ENCODE data around the gene TMEM131. TPM values are rescaled to one million over a fixed set of nuclear protein-coding genes. Genes with fewer than 3 reads are reported as not detected.

The TMEM131 gene
- total RNA-seq, 5 donors from 2014 or later (not counting 1 experiment from before 2014, with no cell fraction given) = 39.3 to 43.9 (median 41.1) TPM

GRCh38 chr2:97845818-97846217 lies 149.9 kb downstream of the TMEM131 start:
- Mint-ChIP-seq H3K4me3 (no peak overlapping the region), H3K27ac (no peak overlapping the region), H3K36me3 (peaks cover 28% of the 10 kb centered on the region), H3K9me3 (no peaks in the 10 kb centered on the region), H3K27me3 (no peaks in the 10 kb centered on the region), H3K4me1 (peaks cover 22 to 38% (median 35%) of the 10 kb centered on the region in 3 donors)
- DNase-seq (no peak), ATAC-seq (replicated peaks in 1 of 4) (no peak)
- 72% methylated on average over 4 of the region's 6 CpGs for WGBS (ENCODE audit: insufficient coverage)
- H3K9me3 ChIP-seq = no peaks in the 10 kb centered on the region
- no peak overlapping the region for H3K4me3 ChIP-seq (ENCODE audit: control insufficient read depth in 1 of 2, extremely low read depth in 1 of 2, low read length in 1 of 2)
- POLR2A ChIA-PET = interaction anchor here (0.6 kb wide), 3 partner anchors 28 to 957 kb away, joined by 3 to 8 read pairs (median 3); no protein-coding TSS in a partner anchor
- CTCF ChIA-PET = no interaction called here
- no peaks in the 10 kb centered on the region for H3K4me1 ChIP-seq (ENCODE audit: control insufficient read depth in 1 of 2, extremely low read depth in 1 of 2, insufficient read depth in 2 of 2, low read length in 2 of 2)
- no peak overlapping the region for H3K27ac ChIP-seq (ENCODE audit: low read length)
- H3K27me3 ChIP-seq (replicated peaks in 1 of 2; ENCODE audit: control insufficient read depth in 2 of 2, extremely low read depth in 1 of 2, insufficient read depth in 2 of 2, low read length in 1 of 2) = no peaks in the 10 kb centered on the region
- peaks cover 2 to 10% of the 10 kb centered on the region in 2 donors for H3K36me3 ChIP-seq (ENCODE audit: control insufficient read depth in 2 of 2, extremely low read depth in 1 of 2, insufficient read depth in 1 of 2, low read length in 1 of 2)

- H3K27me3 Mint-ChIP-seq = no peaks in the 10 kb centered on the region
- ChIA-PET CTCF (interaction anchor here in 1 of 2 donors (0.7 kb wide), 1 partner anchor 145 kb away, joined by 4 read pairs; no protein-coding TSS in a partner anchor), POLR2A (no interaction called here)
- Histone ChIP-seq H3K36me3 (ENCODE audit: control insufficient read depth in 2 of 2, extremely low read depth in 1 of 2, insufficient read depth in 1 of 2, low read length in 1 of 2) (peaks cover 6 to 17% of the 10 kb centered on the region in 2 donors), H3K27ac (ENCODE audit: low read length) (no peak overlapping the region), H3K4me3 (ENCODE audit: control insufficient read depth in 1 of 2, extremely low read depth in 1 of 2, low read length in 1 of 2) (no peak overlapping the region), H3K27me3 (replicated peaks in 1 of 2; ENCODE audit: control insufficient read depth in 2 of 2, extremely low read depth in 1 of 2, insufficient read depth in 2 of 2, low read length in 1 of 2) (no peaks in the 10 kb centered on the region), H3K4me1 (ENCODE audit: control insufficient read depth in 1 of 2, extremely low read depth in 1 of 2, insufficient read depth in 2 of 2, low read length in 2 of 2) (no peaks in the 10 kb centered on the region), H3K9me3 (no peaks in the 10 kb centered on the region)
- H3K4me1 Mint-ChIP-seq = peaks cover 18 to 33% (median 29%) of the 10 kb centered on the region in 3 donors
- H3K27ac Mint-ChIP-seq = no peak overlapping the region
- no peaks in the 10 kb centered on the region for H3K9me3 Mint-ChIP-seq
- H3K4me3 Mint-ChIP-seq = no peak overlapping the region
- no peak for DNase-seq
- 80% methylated on average over 1 of the region's 4 CpGs for WGBS (ENCODE audit: insufficient coverage)
- peaks cover 34% of the 10 kb centered on the region for H3K36me3 Mint-ChIP-seq
- ATAC-seq (replicated peaks in 1 of 4) = no peak
These were observed 150.6 kb downstream of the TMEM131 start for GRCh38 chr2:97845133-97845532.

GRCh38 chr2:97844311-97844859 lies 151.4 kb downstream of the TMEM131 start:
- Mint-ChIP-seq H3K27ac (no peak overlapping the region), H3K4me3 (no peak overlapping the region), H3K4me1 (peaks cover 13 to 28% (median 25%) of the 10 kb centered on the region in 3 donors), H3K9me3 (no peaks in the 10 kb centered on the region), H3K36me3 (peaks cover 38% of the 10 kb centered on the region), H3K27me3 (no peaks in the 10 kb centered on the region)
- Histone ChIP-seq H3K27ac (ENCODE audit: low read length) (no peak overlapping the region), H3K27me3 (replicated peaks in 1 of 2; ENCODE audit: control insufficient read depth in 2 of 2, extremely low read depth in 1 of 2, insufficient read depth in 2 of 2, low read length in 1 of 2) (no peaks in the 10 kb centered on the region), H3K36me3 (ENCODE audit: control insufficient read depth in 2 of 2, extremely low read depth in 1 of 2, insufficient read depth in 1 of 2, low read length in 1 of 2) (peaks cover 6 to 19% of the 10 kb centered on the region in 2 donors), H3K4me1 (ENCODE audit: control insufficient read depth in 1 of 2, extremely low read depth in 1 of 2, insufficient read depth in 2 of 2, low read length in 2 of 2) (no peaks in the 10 kb centered on the region), H3K9me3 (no peaks in the 10 kb centered on the region), H3K4me3 (ENCODE audit: control insufficient read depth in 1 of 2, extremely low read depth in 1 of 2, low read length in 1 of 2) (no peak overlapping the region)
- ATAC-seq (replicated peaks in 1 of 4) = no peak
- ChIA-PET CTCF (interaction anchor here in 1 of 2 donors (0.7 to 1.1 kb wide), 2 partner anchors 8 to 144 kb away, joined by 3 to 4 read pairs; no protein-coding TSS in a partner anchor), POLR2A (no interaction called here)
- no peak for DNase-seq
- no CpG with 5 or more reads among the region's 2 CpGs for WGBS (ENCODE audit: insufficient coverage)

- Histone ChIP-seq H3K4me3 (ENCODE audit: control insufficient read depth in 1 of 2, extremely low read depth in 1 of 2, low read length in 1 of 2) (no peak overlapping the region), H3K36me3 (ENCODE audit: control insufficient read depth in 2 of 2, extremely low read depth in 1 of 2, insufficient read depth in 1 of 2, low read length in 1 of 2) (peaks cover 6 to 29% of the 10 kb centered on the region in 2 donors), H3K4me1 (ENCODE audit: control insufficient read depth in 1 of 2, extremely low read depth in 1 of 2, insufficient read depth in 2 of 2, low read length in 2 of 2) (no peaks in the 10 kb centered on the region), H3K27me3 (replicated peaks in 1 of 2; ENCODE audit: control insufficient read depth in 2 of 2, extremely low read depth in 1 of 2, insufficient read depth in 2 of 2, low read length in 1 of 2) (no peaks in the 10 kb centered on the region), H3K9me3 (no peaks in the 10 kb centered on the region), H3K27ac (ENCODE audit: low read length) (no peak overlapping the region)
- Mint-ChIP-seq H3K36me3 (peaks cover 50% of the 10 kb centered on the region), H3K27me3 (no peaks in the 10 kb centered on the region), H3K9me3 (no peaks in the 10 kb centered on the region), H3K27ac (no peak overlapping the region), H3K4me3 (no peak overlapping the region), H3K4me1 (peaks cover 0 to 11% (median 3%) of the 10 kb centered on the region in 3 donors)
- ChIA-PET CTCF (no interaction called here), POLR2A (no interaction called here)
- ATAC-seq (replicated peaks in 1 of 4) (no peak), DNase-seq (peak in 3 of 35 experiments; percentile 4 to 16 (median 4))
- 100% methylated on average over 3 of the region's 6 CpGs for WGBS (ENCODE audit: insufficient coverage)
These were observed 155.6 kb downstream of the TMEM131 start for GRCh38 chr2:97840198-97840597.

GRCh38 chr2:97834610-97835009 lies 161.1 kb downstream of the TMEM131 start:
- H3K4me1 Mint-ChIP-seq = peaks cover 0 to 13% (median 13%) of the 10 kb centered on the region in 3 donors
- DNase-seq (no peak), ATAC-seq (replicated peaks in 1 of 4) (no peak)
- Histone ChIP-seq H3K27ac (ENCODE audit: low read length) (no peak overlapping the region), H3K27me3 (replicated peaks in 1 of 2; ENCODE audit: control insufficient read depth in 2 of 2, extremely low read depth in 1 of 2, insufficient read depth in 2 of 2, low read length in 1 of 2) (no peaks in the 10 kb centered on the region), H3K9me3 (no peaks in the 10 kb centered on the region), H3K4me1 (ENCODE audit: control insufficient read depth in 1 of 2, extremely low read depth in 1 of 2, insufficient read depth in 2 of 2, low read length in 2 of 2) (no peaks in the 10 kb centered on the region), H3K4me3 (ENCODE audit: control insufficient read depth in 1 of 2, extremely low read depth in 1 of 2, low read length in 1 of 2) (no peak overlapping the region), H3K36me3 (ENCODE audit: control insufficient read depth in 2 of 2, extremely low read depth in 1 of 2, insufficient read depth in 1 of 2, low read length in 1 of 2) (peaks cover 0 to 29% of the 10 kb centered on the region in 2 donors)
- H3K4me3 Mint-ChIP-seq = no peak overlapping the region
- peaks cover 47% of the 10 kb centered on the region for H3K36me3 Mint-ChIP-seq
- H3K27me3 Mint-ChIP-seq = no peaks in the 10 kb centered on the region
- H3K27ac Mint-ChIP-seq = peak overlapping the region in 1 of 2 donors; percentile 2
- WGBS (ENCODE audit: insufficient coverage) = no CpG with 5 or more reads among the region's 1 CpG
- H3K9me3 Mint-ChIP-seq = no peaks in the 10 kb centered on the region
- ChIA-PET CTCF (no interaction called here), POLR2A (no interaction called here)

GRCh38 chr2:97831121-97831520 lies 164.6 kb downstream of the TMEM131 start:
- no peaks in the 10 kb centered on the region for H3K27me3 Mint-ChIP-seq
- POLR2A ChIA-PET = no interaction called here
- no peak for DNase-seq
- WGBS (ENCODE audit: insufficient coverage) = no CpG with 5 or more reads among the region's 2 CpGs
- Histone ChIP-seq H3K9me3 (no peaks in the 10 kb centered on the region), H3K4me1 (ENCODE audit: control insufficient read depth in 1 of 2, extremely low read depth in 1 of 2, insufficient read depth in 2 of 2, low read length in 2 of 2) (no peaks in the 10 kb centered on the region), H3K36me3 (ENCODE audit: control insufficient read depth in 2 of 2, extremely low read depth in 1 of 2, insufficient read depth in 1 of 2, low read length in 1 of 2) (peaks cover 0 to 20% of the 10 kb centered on the region in 2 donors), H3K27ac (ENCODE audit: low read length) (no peak overlapping the region), H3K4me3 (ENCODE audit: control insufficient read depth in 1 of 2, extremely low read depth in 1 of 2, low read length in 1 of 2) (no peak overlapping the region), H3K27me3 (replicated peaks in 1 of 2; ENCODE audit: control insufficient read depth in 2 of 2, extremely low read depth in 1 of 2, insufficient read depth in 2 of 2, low read length in 1 of 2) (no peaks in the 10 kb centered on the region)
- H3K27ac Mint-ChIP-seq = no peak overlapping the region
- no peak overlapping the region for H3K4me3 Mint-ChIP-seq
- H3K9me3 Mint-ChIP-seq = no peaks in the 10 kb centered on the region
- no peak for ATAC-seq (replicated peaks in 1 of 4)
- H3K36me3 Mint-ChIP-seq = peaks cover 47% of the 10 kb centered on the region
- CTCF ChIA-PET = interaction anchor here (0.6 to 0.7 kb wide), 2 partner anchors 533 to 1648 kb away, joined by 3 to 4 read pairs; no protein-coding TSS in a partner anchor
- H3K4me1 Mint-ChIP-seq = peaks cover 12 to 21% (median 21%) of the 10 kb centered on the region in 3 donors
